GM18867 (cell line): Measurements from ENCODE around the gene TMCC2.
A peak's percentile ranks its signal among the peaks of the same experiment; 100 is the strongest.
"Not testable (repeated sequence)": the region's sequence is repeated elsewhere in the genome, so short reads cannot be mapped to it uniquely, and the experiment has no call there.

Source experiments
- ATAC-seq: cut with Tn5 transposase; IDR thresholded peaks from one replicate; pipeline ENCODE4 v1.9.1; 2021; ENCODE audit warnings: mild to moderate bottlenecking, moderate library complexity; ENCODE audit not compliant: unreplicated experiment

Gene TMCC2

DNA sequence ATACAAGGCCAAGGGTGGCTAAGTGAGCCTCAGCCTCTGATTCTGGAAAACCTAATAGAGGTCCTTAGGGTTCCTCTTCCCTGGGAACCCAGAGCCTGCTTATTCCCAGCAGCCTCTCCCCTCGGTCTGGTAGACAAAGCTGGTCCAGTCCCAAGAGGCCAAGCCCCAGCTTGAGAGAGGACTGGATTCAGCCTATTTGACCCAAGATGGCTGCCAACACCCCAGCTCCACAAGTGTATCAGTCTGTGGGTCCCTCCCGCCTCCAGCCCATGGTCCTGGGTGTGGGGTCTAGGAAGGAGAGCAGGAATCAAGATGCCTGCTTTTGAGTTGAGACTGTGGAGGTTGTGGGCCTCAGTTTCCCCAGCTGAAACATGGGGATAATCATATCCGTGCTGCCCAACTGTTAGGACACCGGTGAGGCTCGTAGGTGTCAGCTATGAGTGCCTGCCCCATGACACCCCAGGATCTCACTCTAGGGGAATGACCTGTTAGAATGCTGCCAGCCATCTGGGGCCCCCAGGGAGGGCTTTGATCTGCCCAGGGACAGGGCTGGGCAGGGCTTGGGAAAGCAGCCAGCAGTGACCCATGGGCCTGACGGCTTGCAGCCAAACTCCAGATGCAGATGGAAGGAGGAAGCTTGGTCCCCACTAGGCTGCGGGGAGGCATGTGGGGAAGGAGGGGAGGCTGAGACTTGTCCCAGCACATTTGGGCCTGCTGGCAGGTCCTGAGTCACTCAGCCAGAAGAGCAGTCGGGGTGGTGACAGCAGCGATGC, 48.4 kb downstream of the TMCC2 start:
- no peak for ATAC-seq

DNA sequence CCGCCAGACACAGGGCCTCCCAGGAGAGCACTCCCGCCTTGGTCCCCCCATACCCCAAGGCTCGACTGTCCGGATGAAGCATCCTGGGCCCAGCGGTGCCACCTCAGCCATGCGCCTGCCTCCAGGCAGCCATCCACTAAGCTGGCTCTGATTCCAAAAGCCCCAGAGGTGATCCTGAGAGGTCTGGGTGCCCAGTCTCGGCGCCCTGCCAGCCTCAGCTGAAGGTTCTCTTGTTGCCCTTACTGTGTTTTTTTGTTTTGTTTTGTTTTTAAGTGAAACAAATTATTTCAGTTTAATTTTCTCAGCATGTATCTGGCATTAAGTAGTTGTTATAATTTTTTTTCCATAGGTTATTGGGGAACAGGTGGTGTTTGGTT, 48.9 kb downstream of the TMCC2 start:
- no peak for ATAC-seq

DNA sequence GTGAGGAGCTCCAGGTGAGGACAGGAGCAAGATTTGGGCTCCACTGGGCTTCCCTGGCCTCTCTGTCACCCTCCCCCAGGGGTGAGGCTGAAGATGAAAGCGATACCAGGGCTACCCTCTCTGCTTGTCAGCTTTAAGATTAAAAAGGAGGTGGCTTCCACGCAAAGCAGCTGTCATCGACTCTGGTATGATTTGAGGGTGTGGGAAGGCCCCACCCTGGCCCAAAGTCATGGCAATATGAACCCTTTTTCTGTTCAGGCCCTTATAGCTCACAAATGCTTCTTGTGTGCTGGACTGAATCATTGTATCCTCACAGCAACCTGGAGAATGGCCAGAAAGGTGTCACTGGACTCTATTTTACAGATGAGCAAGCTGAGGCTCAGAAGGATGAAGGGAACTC, 52.2 kb downstream of the TMCC2 start:
- ATAC-seq, result no peak

DNA sequence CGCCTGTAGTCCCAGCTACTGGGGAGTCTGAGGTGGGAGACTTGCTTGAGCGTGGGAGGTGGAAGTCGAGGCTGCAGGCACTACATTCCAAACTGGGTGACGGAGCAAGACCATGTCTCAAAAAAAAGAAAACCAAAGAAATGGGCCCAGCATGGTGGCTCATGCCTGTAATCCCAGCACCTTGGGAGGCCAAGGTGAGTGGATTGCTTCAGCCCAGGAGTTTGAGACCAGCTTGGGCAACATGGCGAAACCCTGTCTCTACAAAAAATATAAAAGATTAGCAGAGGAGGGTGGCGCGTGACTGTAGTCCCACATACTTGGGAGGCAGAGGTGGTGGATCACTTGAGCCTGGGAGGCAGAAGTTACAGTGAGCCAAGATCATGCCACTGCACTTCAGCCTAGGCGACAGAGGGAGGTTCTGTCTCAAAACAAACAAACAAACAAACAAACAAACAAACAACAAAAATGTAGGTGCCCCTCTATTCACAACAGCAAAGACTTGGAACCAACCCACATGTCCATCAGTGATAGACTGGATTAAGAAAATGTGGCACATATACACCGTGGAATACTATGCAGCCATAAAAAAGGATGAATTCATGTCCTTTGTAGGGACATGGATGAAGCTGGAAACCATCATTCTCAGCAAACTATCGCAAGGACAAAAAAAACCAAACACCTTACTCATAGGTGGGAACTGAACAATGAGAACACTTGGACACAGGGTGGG, 53.1 kb downstream of the TMCC2 start:
- ATAC-seq, result not testable (repeated sequence)

DNA sequence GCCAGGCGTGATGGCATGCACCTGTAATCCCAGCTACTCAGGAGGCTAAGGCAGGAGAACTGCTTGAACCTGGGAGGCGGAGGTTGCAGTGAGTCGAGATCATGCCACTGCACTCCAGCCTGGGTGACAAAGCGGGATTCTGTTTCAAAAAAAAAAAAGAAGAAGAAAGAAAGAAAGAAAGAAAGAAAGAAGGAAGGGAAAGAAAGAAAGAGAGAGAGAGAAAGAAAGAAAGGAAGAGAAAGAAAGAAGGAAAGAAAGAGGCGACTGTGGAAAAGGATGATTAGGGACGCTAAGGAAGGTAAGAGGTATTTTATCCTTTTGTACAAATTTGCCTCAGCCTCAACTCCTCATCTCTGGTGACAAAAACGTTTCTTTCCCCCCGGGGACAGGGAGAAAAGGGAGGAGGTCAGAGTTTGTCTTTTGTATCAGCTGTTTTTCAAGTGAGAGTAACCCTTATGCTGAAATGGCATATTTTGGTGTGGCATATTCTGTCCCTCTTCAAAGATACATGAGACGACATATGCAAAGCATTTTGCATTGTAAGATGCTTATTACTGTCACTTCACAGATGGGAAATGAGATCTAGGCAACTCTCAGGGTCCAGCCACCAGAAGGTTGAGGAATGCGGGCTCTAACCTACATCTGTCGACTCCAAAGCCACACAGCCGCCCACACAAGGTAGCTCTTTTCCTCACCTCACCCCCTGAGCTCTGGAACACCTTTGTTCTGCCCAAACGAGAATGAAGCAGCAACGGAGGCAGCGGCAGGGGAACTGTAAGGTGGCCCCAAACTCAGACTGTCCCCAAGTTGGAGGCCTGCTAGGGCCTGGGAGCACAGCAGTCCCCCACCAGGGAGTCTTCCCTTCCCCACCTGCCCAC, 55.8 kb downstream of the TMCC2 start:
- no peak for ATAC-seq

DNA sequence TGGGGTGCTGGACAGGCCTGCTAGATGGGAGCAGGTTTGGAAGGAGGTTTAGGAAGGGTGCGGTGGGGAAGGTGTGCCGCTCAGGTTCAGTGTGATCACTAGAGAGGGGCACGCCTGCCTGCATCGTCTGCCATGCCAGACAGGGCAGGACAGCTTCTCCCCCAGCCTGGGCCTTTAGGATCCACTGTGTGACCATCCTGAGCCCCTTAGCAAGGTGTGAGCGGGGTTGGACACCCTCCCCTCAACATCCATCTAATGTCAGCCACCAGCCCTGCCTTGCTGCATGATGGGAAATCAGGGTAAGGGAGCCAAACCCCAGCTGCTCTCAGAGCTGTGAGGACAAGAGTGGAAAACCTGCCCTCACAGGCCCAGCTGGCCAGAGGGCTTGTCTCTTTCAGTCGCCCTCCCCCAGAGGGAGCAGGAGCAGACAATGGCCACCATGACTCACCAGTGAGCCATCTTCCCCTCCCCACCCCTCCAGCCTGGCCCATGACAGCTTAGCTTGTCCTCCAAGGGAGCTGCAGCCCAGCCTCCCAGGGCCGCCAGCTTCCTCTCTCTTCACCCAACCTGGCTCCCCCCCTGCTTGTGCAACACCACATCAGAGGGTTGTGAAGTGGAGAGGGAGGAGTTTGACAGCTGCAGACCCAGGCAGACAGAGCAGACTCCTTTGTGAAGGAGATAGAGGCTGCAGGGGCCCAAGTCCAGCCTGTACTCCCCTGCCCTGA, 56.8 kb downstream of the TMCC2 start:
- no peak for ATAC-seq

DNA sequence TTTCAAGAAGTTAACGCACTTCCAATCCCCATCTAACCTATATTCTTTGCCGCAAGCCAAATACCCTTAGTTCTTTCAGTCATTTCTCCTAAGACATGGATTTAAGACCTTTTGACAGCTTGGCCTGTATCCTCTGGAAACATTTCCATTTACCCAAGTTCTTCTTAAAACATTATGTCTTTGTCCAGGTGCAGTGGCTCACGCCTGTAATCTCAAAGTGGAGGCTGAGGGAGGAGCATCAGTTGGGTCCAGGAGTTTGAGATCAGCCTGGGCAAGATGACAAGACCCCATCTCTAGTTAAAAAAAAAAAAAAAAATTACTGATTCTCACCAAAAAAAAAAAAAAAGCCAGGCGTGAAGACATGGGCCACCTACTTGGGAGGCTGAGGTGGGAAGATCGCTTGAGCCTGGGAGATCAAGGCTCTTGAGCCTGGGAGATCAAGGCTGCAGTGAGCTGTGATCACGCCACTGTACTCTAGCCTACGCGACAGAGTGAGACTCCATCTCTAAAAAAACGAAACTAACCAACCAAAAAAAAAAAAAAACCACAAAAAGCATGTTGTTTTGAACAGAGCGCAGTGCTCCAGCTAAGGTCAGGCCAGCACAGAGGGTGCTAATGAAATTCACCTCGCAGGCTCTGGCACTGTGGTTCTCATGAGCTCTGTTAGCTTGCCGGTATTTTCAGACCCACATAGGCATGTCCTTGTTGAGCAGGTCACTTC, 57.8 kb downstream of the TMCC2 start:
- peak; percentile 34 for ATAC-seq

DNA sequence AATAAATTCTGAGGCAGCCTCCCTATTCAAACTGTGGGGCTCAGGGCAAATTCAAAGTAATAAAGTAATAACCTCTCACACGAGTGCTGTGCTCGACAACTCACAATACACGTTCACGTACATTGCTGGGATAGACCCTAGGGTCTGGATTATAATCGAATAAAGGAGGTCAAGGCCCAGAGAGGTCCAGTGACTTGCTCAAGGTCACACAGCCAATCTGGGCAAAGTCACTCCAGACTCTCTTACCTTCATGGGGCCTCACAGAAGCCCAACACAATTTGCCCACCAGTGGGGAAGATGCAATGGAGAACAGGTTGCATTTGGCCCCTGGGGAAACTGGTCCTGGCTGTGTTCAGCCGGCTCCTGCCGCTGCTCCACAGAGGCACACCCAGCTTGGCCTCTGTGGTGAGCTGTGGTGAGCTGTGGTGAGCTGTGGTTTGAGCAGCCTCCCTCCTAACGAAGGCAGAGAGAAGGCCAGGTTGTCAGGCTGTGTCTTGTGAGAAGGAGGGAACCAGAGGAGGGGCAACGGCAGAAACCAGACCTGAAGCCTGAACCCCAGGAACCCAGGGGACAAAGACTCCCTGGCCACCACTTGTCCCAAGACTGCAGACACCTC, 58.7 kb downstream of the TMCC2 start:
- peak; percentile 32 for ATAC-seq

DNA sequence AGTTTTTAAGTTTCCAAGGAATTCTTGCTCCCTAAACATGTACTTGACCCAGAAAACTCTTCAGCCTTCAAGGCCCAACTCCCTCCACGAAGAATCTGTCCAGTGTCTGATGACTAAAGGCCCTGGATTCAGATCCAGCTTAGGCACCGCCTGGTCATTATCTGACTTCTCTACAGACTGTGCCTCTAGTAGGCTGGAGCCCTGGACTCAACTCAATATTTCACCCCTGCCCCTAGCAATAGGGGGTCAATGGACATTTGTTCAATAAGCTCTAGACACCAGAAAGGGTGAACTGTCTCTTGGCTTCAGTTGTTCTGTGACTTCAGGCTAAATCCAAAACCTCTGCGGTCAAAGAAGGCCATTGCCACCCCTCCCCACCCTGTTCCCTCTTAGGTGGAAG, 59.3 kb downstream of the TMCC2 start:
- no peak for ATAC-seq

DNA sequence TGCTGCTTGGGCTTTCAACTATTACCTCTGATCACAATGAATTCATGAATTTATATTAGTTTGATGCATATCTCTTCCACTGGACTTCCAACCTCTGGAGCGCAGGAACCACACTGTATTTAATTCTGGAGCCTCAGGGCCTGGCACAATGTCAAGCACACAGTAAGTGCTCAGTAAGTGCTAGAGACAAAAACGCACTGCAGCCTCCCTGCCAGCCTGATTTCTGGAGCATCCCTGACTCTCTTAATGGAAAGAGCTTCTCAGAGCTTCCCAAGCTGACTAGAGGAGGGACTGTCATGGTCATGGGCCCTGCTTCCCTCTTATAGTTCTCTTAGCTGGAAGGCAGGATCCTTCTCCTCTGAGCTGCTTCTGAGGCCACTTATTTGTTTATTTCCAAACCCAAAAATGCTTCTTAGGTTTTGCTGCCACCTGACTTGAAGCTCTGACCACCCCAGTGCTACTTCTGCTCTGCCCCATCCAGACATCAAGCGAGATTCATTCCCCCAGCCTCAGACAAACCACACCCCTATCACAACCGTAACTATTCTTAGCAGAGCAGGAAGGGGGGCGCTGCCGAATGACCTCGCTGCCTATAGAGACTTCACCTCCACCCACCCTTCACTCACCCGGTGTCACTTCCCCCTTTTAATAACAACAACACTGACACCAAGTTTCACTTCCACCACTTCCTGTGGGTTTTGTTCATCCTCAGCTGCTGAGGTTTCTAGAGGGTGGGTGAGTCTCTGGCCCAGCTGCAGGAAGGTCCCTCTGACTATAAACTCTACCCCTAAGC, 60.2 kb downstream of the TMCC2 start:
- peak; percentile 78 for ATAC-seq

DNA sequence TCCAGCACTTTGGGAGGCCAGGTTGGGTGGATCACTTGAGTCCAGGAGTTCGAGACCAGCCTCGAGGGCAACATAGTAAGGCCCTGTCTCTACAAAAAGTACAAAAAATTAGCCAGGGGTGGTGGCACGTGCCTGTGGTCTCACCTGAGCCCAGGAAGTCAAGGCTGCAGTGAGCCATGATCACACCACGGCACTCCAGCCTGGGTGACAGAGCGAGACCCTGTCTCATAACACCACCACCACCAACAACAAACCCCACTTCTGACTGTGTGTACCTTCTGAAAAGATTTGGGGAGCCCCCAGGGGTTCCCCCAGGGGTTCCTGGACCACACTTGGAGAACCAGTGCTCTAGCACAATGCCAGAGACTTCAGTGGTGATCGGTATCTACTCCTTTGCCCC, 63.9 kb downstream of the TMCC2 start:
- ATAC-seq, result no peak

DNA sequence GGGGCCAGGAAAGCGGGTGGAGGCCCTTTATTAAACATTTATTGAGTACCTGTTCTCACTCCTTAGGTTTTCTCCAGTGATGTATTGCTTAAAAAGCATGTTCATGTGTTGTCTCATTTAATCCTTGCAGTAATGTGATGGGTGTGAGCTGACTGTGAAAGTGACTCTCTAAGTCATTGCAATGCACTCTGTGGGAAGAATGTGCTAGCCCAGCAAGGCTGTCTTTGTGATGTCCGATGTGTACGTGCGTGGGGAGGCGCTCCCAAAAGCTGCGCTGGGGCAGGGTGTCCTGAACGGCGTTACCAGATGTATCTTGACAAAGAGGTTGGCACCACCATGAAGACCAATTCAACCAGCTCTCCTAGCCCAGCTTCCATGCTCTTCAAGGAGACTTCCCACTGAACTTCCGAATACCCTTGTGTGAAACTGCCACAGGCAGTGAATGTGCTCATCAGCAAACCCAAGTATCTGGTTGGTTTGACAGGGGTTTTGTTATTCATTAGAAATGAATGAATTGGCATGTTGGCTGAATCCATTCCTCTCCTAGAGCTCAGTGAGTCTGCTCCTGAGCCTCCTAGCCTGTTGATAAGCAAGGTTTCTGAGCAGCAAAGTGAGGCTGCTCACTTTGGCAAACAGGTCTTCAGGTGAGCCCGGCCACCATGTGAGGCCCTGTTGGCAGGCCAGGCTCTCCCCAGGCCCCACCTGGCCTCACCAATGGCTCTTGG, 65.8 kb downstream of the TMCC2 start:
- no peak for ATAC-seq

DNA sequence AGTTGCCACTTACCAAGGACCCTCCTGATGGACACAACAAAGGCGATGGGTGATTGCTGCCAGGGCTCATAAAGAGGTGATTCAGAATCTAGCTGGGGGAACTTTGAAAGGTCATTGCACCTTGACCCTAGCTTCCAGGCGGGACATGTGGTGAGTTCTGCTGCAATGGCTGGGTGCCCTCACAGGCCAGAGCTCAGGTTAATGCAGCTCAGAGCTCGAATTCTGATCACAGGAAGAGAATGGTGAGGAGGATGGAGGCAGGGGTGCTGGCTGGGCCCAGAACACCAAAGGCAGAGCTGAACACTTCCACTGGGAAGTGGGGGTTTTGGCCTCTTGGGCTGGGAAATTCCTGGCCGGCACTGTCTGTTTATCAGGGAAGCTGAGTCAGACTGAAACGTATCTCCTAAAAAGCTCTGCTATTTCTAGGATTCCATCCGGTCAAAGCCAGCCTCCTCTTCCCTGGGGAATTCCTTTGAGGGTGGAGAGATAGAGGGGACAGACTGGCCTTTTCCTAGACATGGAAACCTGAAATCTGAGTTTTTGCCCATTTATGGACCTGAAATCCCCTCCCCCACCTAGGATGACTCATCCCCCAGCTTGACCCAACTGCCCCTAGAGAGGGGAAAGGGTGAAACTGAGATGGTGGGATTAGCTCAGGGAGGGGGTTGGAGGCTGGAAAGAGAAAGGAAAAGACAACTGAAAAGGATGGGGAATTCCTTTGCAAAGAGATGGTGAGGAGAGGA, 66.6 kb downstream of the TMCC2 start:
- no peak for ATAC-seq

DNA sequence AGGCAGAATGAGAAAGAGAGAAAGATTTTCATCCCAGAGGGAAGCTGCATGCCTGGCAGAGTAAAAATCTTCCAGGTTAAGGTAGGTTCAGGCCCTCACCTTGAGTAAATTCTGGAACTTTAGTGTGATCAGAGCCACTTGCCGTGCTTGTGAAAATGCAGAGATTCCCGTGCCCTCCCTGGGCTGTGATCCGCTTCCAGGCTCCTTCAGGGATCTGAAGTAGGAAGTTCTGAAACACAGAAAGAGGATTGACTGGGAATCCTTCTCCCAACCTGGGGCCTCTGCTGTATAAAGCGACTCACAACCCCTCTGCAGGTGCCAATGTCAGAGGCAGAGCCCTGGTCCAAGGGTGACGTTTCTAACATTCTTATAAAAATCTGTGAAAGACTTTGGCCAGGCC, 67.2 kb downstream of the TMCC2 start:
- no peak for ATAC-seq

DNA sequence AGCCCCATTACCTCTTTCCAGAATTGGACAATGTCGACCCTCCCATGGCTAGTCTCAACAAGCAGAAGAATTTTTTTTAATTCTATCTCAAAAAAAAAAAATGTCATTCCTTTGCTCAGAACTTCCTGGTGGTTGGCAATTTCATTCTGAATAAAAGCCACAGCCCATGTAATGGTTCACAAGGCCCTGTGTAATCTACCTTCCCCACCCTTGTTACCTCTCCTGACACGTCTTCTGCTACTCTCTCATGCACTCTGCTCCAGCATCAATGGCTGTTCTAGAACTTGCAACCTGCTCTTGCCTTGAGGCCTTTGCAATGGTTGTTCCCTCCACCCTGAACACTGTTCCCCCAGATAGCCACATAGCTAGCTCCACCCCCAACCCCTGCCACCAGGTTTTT, 68.4 kb downstream of the TMCC2 start:
- no peak for ATAC-seq

DNA sequence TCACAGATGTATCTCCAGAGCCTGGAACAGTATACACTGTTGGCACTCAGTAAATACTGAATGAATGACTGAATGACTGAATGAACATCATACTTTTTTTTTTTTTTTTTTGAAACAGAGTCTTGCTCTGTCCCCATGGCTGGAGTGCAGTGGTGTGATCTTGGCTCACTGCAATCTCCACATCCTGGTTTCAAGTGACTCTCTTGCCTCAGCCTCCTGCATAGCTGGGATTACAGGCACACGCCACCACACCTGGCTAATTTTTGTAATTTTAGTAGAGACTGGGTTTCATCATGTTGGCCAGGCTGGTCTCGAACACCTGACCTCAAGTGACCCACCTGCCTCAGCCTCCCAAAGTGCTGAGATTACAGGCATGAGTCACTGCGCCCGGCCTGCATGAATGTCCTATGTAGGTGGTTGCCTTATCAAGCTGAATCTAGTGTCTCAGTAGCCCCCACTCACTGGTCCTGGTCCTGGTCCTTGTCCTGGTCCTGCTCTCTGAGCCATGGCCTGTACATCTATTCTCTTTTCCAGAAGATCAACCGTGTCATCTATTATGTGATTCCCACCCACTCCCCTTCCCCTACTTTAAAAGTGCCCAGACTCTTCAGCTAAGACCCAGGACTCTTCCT, 69.9 kb downstream of the TMCC2 start:
- ATAC-seq, result not testable (repeated sequence)
